SH-SY5Y (cell line): Measurements from ENCODE around the gene TNFRSF8.

Experiments used
- GATA2 ChIP-seq: IDR thresholded peaks from 2 replicates; pipeline ENCODE4 v1.6.1; 2011; ENCODE audit warnings: mild to moderate bottlenecking, low read depth, low read length
- GATA3 ChIP-seq: IDR thresholded peaks from 2 replicates; pipeline ENCODE4 v1.6.1; 2011; ENCODE audit warnings: low read depth, mild to moderate bottlenecking, low read length, moderate library complexity

DNA sequence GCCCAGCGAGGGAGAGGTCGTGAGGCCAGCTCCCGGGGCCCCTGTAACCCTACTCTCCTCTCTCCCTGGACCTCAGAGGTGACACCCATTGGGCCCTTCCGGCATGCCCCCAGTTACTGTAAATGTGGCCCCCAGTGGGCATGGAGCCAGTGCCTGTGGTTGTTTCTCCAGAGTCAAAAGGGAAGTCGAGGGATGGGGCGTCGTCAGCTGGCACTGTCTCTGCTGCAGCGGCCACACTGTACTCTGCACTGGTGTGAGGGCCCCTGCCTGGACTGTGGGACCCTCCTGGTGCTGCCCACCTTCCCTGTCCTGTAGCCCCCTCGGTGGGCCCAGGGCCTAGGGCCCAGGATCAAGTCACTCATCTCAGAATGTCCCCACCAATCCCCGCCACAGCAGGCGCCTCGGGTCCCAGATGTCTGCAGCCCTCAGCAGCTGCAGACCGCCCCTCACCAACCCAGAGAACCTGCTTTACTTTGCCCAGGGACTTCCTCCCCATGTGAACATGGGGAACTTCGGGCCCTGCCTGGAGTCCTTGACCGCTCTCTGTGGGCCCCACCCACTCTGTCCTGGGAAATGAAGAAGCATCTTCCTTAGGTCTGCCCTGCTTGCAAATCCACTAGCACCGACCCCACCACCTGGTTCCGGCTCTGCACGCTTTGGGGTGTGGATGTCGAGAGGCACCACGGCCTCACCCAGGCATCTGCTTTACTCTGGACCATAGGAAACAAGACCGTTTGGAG, 80.0 kb downstream of the TNFRSF8 start:
- TF ChIP-seq GATA2 (no peak), GATA3 (no peak)
